ENCODE data around the gene VASP.

DNA sequence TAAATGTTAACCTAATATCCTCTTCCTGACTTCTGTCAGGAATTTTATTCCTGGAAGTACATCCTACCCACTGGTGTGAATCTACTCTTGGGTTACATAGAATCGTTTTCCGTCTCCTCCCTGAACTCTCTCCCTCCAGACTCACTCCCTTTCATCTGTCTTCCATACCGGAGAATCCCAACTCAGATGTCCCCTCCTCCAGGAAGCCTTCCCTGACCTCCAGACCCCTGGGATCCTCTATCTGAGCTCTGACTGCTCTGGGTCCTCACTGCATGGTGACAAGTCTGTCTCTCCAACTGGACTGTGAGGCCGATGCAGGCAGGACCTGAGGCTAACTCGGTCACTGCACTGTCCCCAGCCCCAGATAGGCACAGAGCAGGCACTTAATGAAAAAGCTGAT, 52.8 kb downstream of the VASP start:
- TF ChIP-seq, protein P1, sequence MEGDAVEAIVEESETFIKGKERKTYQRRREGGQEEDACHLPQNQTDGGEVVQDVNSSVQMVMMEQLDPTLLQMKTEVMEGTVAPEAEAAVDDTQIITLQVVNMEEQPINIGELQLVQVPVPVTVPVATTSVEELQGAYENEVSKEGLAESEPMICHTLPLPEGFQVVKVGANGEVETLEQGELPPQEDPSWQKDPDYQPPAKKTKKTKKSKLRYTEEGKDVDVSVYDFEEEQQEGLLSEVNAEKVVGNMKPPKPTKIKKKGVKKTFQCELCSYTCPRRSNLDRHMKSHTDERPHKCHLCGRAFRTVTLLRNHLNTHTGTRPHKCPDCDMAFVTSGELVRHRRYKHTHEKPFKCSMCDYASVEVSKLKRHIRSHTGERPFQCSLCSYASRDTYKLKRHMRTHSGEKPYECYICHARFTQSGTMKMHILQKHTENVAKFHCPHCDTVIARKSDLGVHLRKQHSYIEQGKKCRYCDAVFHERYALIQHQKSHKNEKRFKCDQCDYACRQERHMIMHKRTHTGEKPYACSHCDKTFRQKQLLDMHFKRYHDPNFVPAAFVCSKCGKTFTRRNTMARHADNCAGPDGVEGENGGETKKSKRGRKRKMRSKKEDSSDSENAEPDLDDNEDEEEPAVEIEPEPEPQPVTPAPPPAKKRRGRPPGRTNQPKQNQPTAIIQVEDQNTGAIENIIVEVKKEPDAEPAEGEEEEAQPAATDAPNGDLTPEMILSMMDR (IDR thresholded peaks at IDR 0.05; ENCODE audit: poor library complexity, severe bottlenecking): no peak
- TF ChIP-seq EZH2 (IDR thresholded peaks at IDR 0.05; ENCODE audit: borderline replicate concordance, insufficient read depth, low read length, poor library complexity, severe bottlenecking): no peak
- no peak for TF ChIP-seq POLR2AphosphoS5 (IDR thresholded peaks at IDR 0.05)
